Stimulated activated CD8-positive, alpha-beta memory T cell treated with anti-CD3 and anti-CD28 coated beads, Interleukin-15, amount 100 ng/mL, for 4 hours (primary cell): Measurements from ENCODE around the gene TLDC2.
"Not testable (repeated sequence)": the region's sequence is repeated elsewhere in the genome, so short reads cannot be mapped to it uniquely, and the experiment has no call there.

Source experiments
- DNase-seq, 2 donors: peaks; one replicate each; pipeline ENCODE4 v3.0.0-alpha.2; 2020; ENCODE audit warnings: low read depth in 2 of 2

TLDC2 gene

GRCh38 chr20:36875702-36876472 lies at the start of gene TLDC2:
TLDC2 (plus strand) TSS chr20:36876138; CDS start chr20:36876175, 37 bp downstream.
- DNase-seq: no peak

- no peak for DNase-seq
Observed at GRCh38 chr20:36826554-36827244, 49.2 kb upstream of the TLDC2 start.

- DNase-seq: no peak
Observed at GRCh38 chr20:36827541-36828279, 48.2 kb upstream of the TLDC2 start.

GRCh38 chr20:36830791-36831691 lies 44.9 kb upstream of the TLDC2 start:
- DNase-seq: no peak

GRCh38 chr20:36832791-36833190 lies 43.1 kb upstream of the TLDC2 start:
- DNase-seq: no peak

GRCh38 chr20:36833275-36834020 lies 42.5 kb upstream of the TLDC2 start:
- DNase-seq: no peak

- no peak for DNase-seq
Observed at GRCh38 chr20:36835025-36835424, 40.9 kb upstream of the TLDC2 start.

- DNase-seq: peak; percentile 63
Observed at GRCh38 chr20:36835453-36836198, 40.3 kb upstream of the TLDC2 start.

GRCh38 chr20:36836591-36837269 lies 39.2 kb upstream of the TLDC2 start:
- DNase-seq: no peak

- DNase-seq: not testable (repeated sequence)
Observed at GRCh38 chr20:36838376-36838775, 37.6 kb upstream of the TLDC2 start.

GRCh38 chr20:36839150-36839549 lies 36.8 kb upstream of the TLDC2 start:
- DNase-seq: no peak

- DNase-seq: not testable (repeated sequence)
Observed at GRCh38 chr20:36841030-36841429, 34.9 kb upstream of the TLDC2 start.

- no peak for DNase-seq
Observed at GRCh38 chr20:36845288-36845971, 30.5 kb upstream of the TLDC2 start.

GRCh38 chr20:36847009-36847709 lies 28.8 kb upstream of the TLDC2 start:
- no peak for DNase-seq

- DNase-seq: no peak
Observed at GRCh38 chr20:36847710-36848040, 28.3 kb upstream of the TLDC2 start.

- DNase-seq: no peak
Observed at GRCh38 chr20:36848078-36848660, 27.8 kb upstream of the TLDC2 start.

GRCh38 chr20:36848677-36849076 lies 27.3 kb upstream of the TLDC2 start:
- no peak for DNase-seq
